Pancreas (tissue), 10 donors: ENCODE measurements around the gene RAC2. TPM values are rescaled to one million over a fixed set of nuclear protein-coding genes. Genes with fewer than 3 reads are reported as not detected.

ENCODE experiments used
- ATAC-seq, 4 donors: fragments of 200-7000 bp; cut with Tn5 transposase; one replicate each; pipeline versions ENCODE4 v1.8.0 to v1.9.1; 2020; ENCODE audit warnings: mild to moderate bottlenecking in 4 of 4, moderate library complexity in 4 of 4
- DNase-seq, 6 donors: peaks; one replicate each; pipeline ENCODE4 v3.0.0-alpha.2; 2020
- FAIRE-seq: peaks from 2 replicates; lab custom pipeline; 2012; peaks lifted over from hg19 to GRCh38; lab: Jason Lieb, UNC
- H3K27ac ChIP-seq, 4 donors: fragments of 200-600 bp; sonication (generic); 1 replicate in 3 of 4; 2 replicates in 1 of 4; pipeline versions ENCODE4 v1.5.0 to v1.8.0; 2020
- H3K27me3 ChIP-seq, 4 donors: fragments of 200-600 bp; one replicate each; pipeline ENCODE4 v1.8.0; 2021
- H3K36me3 ChIP-seq, 3 donors: fragments of 200-600 bp; sonication (generic) in 1 of 3; one replicate each; pipeline versions ENCODE4 v1.5.0 to v1.8.0; 2020 to 2021
- H3K4me1 ChIP-seq, 3 donors: fragments of 200-600 bp; one replicate each; pipeline ENCODE4 v1.8.0; 2021
- H3K4me3 ChIP-seq, 4 donors: fragments of 200-600 bp; sonication (generic) in 2 of 4; one replicate each; pipeline versions ENCODE4 v1.5.0 to v1.8.0; 2020 to 2021
- H3K9me3 ChIP-seq, 4 donors: fragments of 200-600 bp; one replicate each; pipeline ENCODE4 v1.8.0; 2021
- WGBS, 2 donors: extraction: QIAGEN DNeasy Blood & Tissue Kit; methylation state at CpG; one replicate each; pipeline ENCODE4 v1.1.7; 2013; 5-methylcytosine and 5-hydroxymethylcytosine counted together
- intact Hi-C, 3 donors: fragments of 100-400 bp; cut with DNase I; formaldehyde crosslinking; loops; one replicate each; pipeline versions ENCODE4 v1.11.1 to v1.14.2; 2022
- polyA plus RNA-seq, 2 donors: library from polyadenylated mRNA; stranded (reverse); fragments of 200-250 nt; gene quantifications; one replicate each; pipeline ENCODE4 v1.2.3, GENCODE V29; 2013
- total RNA-seq, 6 donors: library from RNA; stranded (reverse); fragmentation: NEBNext Ultra II Directional in 4 of 6; extraction: Animal tissue kit (Norgen Biotek cat#: 25700) in 4 of 6; gene quantifications; one replicate each; pipeline versions ENCODE4 v1.2.1 to v1.2.4, GENCODE V29; 2021 to 2023
- TF ChIP-seq, protein P1 (sequence below), 4 donors: fragments of 200-600 bp; sonication (generic) in 3 of 4; IDR thresholded peaks; one replicate each; pipeline versions ENCODE4 v1.5.0 to v1.8.0; 2021; ENCODE audit warnings: antibody characterized with exemption in 4 of 4
- donor health status: healthy with polysubstance abuse.
- donor health status: DM: no; HTN: no; CAD: no; lungs with moderate emphysema.
- donor health status: DM: no; HTN: no; CAD: no.
- donor health status: control.
- donor health status: control.
- donor health status: Bipolar disorder and iron deficiency.
- donor health status: DM: yes; HTN: yes; CAD: no.
- donor health status: DM: no; HTN: no; CAD: no.
- donor health status: DM: no; HTN: no; CAD: no.
- donor health status: DM: yes; HTN: yes; CAD: no.

Gene RAC2
- total and polyA plus RNA-seq, 8 donors: 0.91 to 12.8 (median 3.0) TPM

DNA sequence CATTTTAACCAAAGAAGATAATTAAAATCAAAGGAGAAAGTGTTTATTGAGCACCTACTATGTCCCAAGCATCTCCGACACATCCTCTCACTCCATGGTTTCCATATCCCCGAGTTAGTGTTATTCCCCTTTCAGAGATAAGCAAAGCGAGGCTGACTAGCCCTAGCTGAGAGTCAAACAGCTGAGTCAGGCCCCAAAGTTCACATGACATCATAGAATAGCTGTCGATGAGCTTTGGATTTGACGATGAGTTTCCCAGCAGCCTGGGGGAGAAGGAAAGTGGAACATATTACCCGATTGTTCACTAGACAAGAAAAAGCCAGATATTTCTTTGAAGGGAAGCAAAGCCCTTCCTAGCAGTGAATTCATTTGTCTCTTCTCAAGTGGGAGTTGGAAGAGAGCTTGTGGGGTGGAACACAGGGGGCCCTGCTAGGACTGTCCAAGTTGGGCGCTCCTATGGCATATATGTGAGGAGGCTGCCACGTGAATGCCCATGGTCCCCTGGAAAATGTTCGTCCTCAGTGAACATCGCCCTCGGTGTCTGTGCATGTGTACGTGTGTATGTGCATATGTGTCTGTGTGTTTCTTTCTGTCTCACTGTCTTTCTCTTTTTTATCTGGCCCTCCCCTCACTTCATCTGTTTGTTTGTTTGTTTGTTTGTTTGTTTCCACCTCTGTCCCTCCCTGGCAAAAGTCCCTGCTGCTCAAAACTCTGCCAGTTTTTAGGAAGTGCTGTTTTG, 37.7 kb upstream of the RAC2 start:
- no peak for ATAC-seq
- TF ChIP-seq, protein P1, sequence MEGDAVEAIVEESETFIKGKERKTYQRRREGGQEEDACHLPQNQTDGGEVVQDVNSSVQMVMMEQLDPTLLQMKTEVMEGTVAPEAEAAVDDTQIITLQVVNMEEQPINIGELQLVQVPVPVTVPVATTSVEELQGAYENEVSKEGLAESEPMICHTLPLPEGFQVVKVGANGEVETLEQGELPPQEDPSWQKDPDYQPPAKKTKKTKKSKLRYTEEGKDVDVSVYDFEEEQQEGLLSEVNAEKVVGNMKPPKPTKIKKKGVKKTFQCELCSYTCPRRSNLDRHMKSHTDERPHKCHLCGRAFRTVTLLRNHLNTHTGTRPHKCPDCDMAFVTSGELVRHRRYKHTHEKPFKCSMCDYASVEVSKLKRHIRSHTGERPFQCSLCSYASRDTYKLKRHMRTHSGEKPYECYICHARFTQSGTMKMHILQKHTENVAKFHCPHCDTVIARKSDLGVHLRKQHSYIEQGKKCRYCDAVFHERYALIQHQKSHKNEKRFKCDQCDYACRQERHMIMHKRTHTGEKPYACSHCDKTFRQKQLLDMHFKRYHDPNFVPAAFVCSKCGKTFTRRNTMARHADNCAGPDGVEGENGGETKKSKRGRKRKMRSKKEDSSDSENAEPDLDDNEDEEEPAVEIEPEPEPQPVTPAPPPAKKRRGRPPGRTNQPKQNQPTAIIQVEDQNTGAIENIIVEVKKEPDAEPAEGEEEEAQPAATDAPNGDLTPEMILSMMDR (IDR thresholded peaks at IDR 0.05): no peak
- no peak overlapping the region for H3K4me3 ChIP-seq
- no peaks in the 10 kb centered on the region for H3K9me3 ChIP-seq
- peak overlapping the region in 1 of 4 donors; percentile 41 for H3K27ac ChIP-seq
- no peak for DNase-seq
- FAIRE-seq: no peak
- 68 to 75% methylated on average over 12 of the region's 12 CpGs for WGBS, 2 donors
- no peaks in the 10 kb centered on the region for H3K36me3 ChIP-seq
- intact Hi-C loops: no loop called here
- H3K4me1 ChIP-seq: no peaks in the 10 kb centered on the region
- peaks cover 0 to 6% (median 0%) of the 10 kb centered on the region in 4 donors for H3K27me3 ChIP-seq

DNA sequence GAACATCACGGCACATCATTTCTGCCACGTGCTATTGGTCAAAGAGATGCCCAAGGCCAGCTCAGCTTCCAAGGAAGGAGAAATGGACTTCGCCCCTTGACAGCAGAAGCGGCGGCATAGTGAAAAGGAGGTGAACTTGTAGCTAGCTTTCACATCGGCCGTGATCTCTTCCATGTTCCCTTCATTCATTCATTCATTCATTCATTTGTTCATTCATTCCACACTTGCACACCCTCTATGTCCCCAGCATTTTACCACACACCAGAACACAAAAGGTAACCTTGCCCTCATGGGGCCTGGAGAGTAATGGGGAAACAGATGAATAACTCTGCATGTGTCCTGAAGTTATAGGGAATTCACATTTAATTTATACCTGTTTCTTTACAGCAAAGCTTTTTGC, 37.1 kb upstream of the RAC2 start:
- Histone ChIP-seq H3K27me3 (peaks cover 0 to 6% (median 0%) of the 10 kb centered on the region in 4 donors), H3K9me3 (no peaks in the 10 kb centered on the region), H3K4me3 (no peak overlapping the region), H3K27ac (no peak overlapping the region), H3K4me1 (no peaks in the 10 kb centered on the region), H3K36me3 (no peaks in the 10 kb centered on the region)
- DNase-seq (no peak), ATAC-seq (no peak), FAIRE-seq (no peak)
- TF ChIP-seq, protein P1 (IDR thresholded peaks at IDR 0.05): no peak
- 72 to 86% methylated on average over 7 of the region's 7 CpGs for WGBS, 2 donors
- intact Hi-C loops: no loop called here

DNA sequence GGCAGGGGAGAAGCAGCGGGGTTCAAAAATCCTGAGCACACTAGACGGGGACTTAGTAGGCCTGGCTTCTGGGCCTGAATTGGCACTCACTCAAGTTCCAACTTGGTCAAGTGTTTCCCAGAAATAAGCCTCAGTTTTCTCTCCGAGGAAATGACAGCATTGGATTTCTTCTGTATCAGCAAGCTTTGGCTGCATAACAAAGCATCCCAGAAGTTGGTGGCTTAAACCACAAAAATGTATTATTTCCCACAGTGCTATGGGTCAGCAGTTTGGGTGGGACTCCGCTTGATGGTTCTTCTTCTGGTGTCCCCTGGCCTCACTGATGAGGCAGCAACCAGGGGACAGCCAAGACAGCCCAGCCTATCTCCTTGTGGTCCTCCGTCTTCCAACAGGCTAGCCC, 36.6 kb upstream of the RAC2 start:
- intact Hi-C loops: no loop called here
- FAIRE-seq (no peak), ATAC-seq (no peak), DNase-seq (no peak)
- H3K36me3 ChIP-seq: no peaks in the 10 kb centered on the region
- 90 to 98% methylated on average over 5 of the region's 5 CpGs for WGBS, 2 donors
- peaks cover 0 to 6% (median 0%) of the 10 kb centered on the region in 4 donors for H3K27me3 ChIP-seq
- no peak overlapping the region for H3K4me3 ChIP-seq
- no peaks in the 10 kb centered on the region for H3K4me1 ChIP-seq
- no peak overlapping the region for H3K27ac ChIP-seq
- H3K9me3 ChIP-seq: no peaks in the 10 kb centered on the region
- TF ChIP-seq, protein P1 (IDR thresholded peaks at IDR 0.05): no peak

DNA sequence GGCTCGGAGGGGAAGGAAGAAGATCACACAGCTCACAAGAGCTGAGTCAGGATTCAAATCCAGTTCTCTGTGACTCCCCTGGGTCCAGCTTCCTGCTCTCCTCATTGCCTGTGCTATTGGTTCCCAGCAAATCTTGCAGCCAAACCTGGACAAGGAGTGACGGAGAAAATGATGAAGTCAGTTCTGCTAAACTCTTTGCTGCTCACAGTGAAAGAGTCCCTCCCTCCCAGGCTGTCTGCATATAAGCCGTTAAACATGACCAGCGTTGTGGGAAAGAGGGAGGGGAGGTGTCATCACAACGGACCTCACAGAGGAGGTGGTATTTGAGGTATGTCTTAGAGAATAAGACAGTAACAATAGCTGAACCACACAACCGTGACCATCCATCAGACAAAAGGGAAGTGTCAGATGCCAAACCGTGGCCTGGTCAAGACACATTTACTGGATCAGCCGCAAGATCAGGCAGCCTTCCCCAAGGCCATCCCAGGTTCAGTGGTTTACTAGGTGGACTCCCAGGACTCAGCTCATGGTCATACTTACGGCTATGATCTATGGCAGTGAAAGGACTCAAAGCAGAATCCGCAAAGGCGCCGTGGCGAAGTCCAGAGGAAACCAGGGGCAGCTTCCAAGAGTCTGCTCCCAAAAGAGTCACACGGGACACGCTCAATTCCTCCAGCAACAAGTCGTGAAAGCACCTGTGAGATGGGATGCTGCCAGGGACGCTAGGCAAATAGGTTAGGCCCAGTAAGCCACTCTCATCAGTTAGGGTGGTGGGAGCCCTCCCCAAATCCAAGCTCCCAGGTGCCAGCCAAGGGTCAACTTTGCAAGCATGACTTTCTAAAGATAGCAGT, 35.5 kb upstream of the RAC2 start:
- TF ChIP-seq, protein P1 (IDR thresholded peaks at IDR 0.05): no peak
- Histone ChIP-seq H3K4me3 (no peak overlapping the region), H3K9me3 (no peaks in the 10 kb centered on the region), H3K4me1 (no peaks in the 10 kb centered on the region), H3K27ac (no peak overlapping the region), H3K27me3 (peaks cover 0 to 6% (median 0%) of the 10 kb centered on the region in 4 donors), H3K36me3 (no peaks in the 10 kb centered on the region)
- no peak for ATAC-seq
- no peak for FAIRE-seq
- 61 to 66% methylated on average over 17 of the region's 17 CpGs for WGBS, 2 donors
- intact Hi-C loops: no loop called here
- DNase-seq: peak in 1 of 6 donors; percentile 10
